ENCODE results near the gene JAZF1.
A peak's percentile ranks its signal among the peaks of the same experiment; 100 is the strongest.

Gene JAZF1

GRCh38 chr7:28106321-28106829 is 74.2 kb downstream of the JAZF1 start:
- peak; percentile 38 for DNase-seq (ENCODE audit: low read depth)

GRCh38 chr7:28105234-28105633 is 75.4 kb downstream of the JAZF1 start:
- DNase-seq (ENCODE audit: low read depth) = no peak

DNA sequence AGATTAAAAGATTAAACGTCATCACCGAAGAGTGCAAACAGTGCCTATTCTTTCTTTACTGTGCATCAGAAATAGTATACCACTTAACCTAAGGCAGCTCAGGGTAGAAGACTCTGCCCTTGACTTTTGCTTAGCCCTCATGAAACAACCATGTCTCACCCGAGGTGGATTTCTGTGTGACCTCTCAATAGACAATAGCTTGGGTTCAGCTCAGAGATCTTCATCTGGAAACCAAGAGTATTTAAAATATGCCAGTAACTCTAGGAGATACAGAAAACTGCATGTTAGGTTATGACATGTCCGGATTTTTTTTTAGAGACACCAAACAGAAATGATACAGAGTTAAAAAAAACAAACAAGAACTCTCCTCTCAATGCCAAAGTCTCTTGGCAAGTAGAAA is 75.8 kb downstream of the JAZF1 start:
- DNase-seq (ENCODE audit: low read depth) = no peak

DNA sequence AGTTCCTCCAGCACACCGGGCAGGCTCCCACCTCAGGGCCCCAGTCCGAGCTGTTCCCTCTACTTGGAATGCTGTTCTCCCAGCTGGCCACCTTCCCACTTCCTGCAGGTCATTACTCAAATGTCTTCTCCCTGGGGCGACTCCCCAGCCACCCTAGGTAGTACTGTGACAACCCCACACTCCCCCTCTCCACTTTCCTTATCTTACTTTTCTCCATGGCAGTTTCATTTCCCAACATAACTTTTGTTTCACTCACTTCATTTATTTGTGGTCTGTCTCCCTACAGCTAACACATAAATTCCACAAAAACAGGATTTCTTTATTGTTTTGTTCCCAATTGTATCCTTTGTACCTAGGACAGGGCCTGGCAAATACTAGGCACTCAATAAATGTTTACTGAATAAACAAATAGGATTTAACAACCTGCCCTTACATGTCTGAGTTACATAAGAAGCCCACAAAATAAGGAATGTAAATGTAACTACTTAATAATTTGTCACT is 76.5 kb downstream of the JAZF1 start:
- DNase-seq (ENCODE audit: low read depth) = no peak

DNA sequence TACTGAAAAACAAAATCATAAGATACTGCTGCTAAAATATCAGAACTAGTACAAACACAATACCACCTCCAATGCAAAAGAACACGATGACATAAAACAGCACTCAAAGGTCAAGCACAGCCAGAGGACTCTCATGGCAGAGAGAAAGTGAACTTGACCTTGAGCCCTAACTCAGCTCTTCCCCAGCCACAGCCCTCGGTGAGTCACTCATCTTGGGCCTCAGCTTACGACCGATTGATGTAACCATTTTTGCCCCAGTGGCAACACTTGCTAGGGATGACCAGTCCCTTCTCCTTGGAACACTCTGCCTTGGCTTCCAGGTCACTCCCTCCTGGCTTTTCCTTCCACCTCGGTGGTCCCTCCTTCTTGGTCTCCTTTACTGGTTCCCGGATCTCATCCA is 77.8 kb downstream of the JAZF1 start:
- peak; percentile 65 for DNase-seq (ENCODE audit: low read depth)

GRCh38 chr7:28096713-28097112 is 83.9 kb downstream of the JAZF1 start:
- peak; percentile 81 for DNase-seq (ENCODE audit: low read depth)

DNA sequence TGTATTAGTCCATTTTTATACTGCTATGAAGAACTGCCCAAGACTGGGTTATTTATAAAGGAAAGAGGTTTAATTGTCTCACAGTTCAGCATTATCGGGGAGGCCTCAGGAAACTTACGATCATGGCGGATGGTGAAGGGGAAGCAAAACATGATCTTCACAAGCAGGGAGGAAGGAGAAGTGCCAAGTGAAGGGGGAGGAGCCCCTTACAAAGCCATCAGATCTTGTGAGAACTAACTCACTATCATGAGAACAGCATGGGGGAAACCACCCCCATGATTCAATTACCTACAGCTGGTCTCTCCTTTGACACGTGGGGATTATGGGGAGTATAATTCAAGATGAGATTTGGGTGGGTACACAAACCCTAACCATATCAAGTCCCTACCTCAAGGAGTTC is 85.4 kb downstream of the JAZF1 start:
- no peak for DNase-seq (ENCODE audit: low read depth)

DNA sequence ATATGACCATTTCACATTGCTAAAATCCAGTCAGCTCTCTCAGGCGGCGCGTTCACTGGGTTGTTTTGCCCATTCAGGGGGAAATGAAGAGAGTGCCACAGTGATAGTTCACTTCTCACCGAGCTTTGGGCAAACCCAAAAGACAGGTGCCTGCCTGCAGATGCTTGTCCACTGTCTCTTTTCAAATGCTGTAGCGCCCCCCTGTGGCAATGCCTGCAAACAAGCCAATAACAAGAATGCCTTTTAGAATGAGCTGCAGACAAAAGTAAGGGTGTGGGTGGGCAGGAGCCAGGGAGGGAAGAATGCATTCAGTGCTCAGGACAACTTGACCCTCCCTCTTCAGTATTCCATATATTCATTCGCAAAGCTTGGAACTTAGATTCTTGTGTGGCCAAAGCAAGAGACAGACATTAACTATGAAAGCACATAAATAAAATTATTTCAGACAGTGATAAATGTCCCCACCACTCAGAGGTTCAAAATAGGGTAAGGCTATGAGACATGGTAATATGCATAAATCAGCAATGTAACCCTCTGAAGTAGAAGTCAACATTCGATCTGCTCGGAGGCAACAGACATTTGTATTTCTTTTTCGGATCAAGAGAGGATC is 86.9 kb downstream of the JAZF1 start:
- peak; percentile 64 for DNase-seq (ENCODE audit: low read depth)

DNA sequence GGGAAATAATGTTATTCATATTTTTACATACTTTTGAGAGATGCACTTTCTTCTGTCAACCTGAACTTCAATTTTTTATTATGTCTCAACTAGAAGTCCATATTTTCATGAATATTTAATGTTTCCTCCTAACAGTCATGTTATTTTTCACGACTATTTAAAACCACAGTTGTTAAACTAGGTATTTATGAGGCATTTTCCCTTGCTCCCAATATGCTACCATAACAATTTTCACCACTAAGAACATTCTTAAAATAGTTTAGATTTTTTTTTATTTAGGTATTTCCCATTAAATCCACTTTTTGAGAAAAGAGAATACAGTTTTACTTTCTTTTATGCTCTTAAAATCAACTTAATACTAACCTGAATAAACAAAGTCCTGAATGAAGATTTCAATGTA is 89.4 kb downstream of the JAZF1 start:
- no peak for DNase-seq (ENCODE audit: low read depth)

DNA sequence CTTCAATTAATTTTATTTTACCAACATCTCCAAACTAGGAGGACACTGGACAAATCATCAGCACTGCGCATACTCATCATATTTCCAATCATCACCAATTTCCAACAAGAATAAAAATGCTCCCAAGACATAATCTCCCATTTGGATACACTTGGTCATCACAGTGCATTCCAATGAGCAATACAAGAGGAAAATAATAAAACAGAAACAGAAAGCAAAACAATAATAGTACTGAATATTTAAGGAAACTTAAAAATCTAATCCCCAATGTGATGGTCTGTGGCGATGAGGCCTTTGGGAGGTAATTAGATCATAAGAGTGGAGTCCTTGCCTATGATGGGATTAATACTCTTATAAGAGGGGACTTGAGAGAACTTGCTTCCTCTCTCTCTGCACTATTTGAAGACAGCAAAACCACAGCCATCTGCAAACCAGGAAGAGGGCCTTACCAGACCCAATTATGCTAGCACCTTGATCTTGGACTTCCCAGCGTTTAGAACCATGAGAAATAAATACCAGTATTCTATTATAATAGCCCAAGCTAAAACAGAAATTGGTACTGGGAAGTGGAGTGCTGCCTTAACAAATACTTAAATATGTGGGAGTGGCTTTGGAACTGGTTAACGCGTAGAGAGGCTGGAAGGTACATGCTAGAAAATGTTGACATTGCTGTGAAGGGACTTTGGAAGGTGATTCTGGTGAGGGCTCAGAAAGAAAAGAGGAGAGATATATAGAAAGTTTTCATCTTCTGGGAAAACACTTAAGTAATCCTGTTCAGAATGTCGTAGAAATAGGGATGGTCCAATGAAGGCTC is 91.5 kb downstream of the JAZF1 start:
- no peak for DNase-seq (ENCODE audit: low read depth)

DNA sequence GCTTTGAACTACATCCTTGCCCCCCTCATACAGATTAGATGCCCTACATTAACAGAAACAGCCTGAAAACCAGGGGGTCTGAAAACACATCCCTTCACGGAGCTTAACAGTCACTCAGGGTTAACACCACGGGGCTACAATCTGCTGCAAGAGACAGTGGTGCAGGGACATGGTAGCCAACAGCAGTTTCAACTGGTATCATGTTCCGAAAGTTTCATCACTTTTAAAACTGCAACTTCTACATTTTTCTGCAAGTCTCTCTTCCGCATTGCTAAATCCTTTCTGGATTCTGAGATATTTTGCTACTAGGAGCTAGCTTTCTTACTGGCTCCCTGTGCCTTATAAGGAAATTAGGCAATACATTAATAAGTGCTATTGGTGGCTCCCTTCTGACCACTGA is 92.6 kb downstream of the JAZF1 start:
- DNase-seq (ENCODE audit: low read depth) = peak; percentile 83

DNA sequence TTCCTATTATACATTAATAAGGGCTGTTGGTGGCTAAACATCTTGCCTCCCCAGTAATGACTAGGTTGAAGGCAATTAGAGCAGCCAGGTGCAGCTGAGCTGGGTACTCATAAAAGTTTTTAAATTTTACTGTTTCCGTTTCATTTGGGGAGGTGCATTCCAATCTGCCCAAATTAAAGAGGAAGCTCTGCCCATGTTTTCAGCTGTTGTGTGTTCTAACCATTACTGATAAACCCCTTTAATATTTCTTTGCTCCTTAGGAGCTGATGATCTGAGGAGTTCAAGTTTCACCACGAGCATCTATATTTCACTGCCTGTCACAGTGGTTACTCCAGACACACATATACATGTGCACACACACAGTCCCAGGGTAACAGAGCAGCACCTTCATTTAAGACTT is 94.4 kb downstream of the JAZF1 start:
- DNase-seq (ENCODE audit: low read depth) = no peak

- peak; percentile 21 for DNase-seq (ENCODE audit: low read depth)
Observed at GRCh38 chr7:28083998-28084985, 96.3 kb downstream of the JAZF1 start.

DNA sequence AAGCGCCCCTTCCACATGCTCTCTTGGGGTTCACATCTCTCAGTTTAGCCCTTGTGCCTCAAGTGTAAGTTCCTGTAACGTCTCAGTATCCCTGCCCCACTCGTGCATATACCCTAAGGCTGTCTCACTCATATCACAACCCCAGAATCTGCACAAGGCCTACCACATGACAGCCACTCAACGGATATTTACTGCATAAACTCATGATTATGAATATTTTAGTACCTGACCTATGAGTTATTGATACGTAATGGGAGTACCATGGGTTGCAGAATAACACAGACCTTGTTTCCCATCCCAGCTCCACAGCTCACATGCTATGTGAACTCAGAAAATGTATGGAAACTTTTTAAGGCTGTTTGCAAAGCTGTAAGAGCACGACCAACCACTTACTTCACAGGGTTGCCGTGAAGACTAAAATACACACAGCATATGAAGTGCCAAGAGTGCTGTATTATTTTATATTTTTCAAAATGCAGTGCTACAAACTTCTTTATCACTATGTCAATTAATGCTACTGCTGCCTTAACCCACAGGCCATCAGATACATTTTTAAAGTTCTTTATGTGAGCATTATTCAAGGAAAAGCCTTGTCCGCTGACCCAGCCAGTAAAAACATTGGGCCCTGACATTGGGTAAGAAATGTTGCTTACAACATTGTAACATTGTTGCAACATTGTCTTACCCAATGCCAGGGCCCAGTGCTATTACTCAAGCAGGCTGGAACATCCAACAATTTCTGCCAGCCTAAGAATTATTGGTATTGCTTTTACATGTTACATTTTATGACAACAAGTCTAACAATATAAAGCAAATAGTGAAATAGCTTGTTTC is 97.2 kb downstream of the JAZF1 start:
- peak; percentile 93 for DNase-seq (ENCODE audit: low read depth)

- no peak for DNase-seq (ENCODE audit: low read depth)
Observed at GRCh38 chr7:28082071-28082470, 98.5 kb downstream of the JAZF1 start.

DNA sequence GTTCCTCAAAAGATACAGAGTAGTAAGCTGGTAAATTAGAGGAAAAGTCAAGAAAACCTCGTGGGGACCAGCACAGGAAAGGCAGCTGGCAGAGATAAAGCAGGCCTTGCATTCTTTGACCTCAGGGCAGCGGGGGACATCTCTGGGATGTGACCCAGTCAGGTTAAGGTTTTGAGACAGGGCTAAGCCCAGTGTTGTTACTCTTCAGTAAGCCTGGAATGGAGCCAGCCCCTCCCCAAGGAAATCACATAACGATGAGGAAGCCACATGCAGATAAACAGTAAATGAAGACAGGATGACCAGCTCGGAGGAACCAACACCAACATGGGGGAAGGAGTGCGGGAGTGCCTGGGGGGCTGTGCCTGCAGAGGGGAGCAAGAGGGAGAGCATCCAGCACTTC is 99.6 kb downstream of the JAZF1 start:
- no peak for DNase-seq (ENCODE audit: low read depth)

DNA sequence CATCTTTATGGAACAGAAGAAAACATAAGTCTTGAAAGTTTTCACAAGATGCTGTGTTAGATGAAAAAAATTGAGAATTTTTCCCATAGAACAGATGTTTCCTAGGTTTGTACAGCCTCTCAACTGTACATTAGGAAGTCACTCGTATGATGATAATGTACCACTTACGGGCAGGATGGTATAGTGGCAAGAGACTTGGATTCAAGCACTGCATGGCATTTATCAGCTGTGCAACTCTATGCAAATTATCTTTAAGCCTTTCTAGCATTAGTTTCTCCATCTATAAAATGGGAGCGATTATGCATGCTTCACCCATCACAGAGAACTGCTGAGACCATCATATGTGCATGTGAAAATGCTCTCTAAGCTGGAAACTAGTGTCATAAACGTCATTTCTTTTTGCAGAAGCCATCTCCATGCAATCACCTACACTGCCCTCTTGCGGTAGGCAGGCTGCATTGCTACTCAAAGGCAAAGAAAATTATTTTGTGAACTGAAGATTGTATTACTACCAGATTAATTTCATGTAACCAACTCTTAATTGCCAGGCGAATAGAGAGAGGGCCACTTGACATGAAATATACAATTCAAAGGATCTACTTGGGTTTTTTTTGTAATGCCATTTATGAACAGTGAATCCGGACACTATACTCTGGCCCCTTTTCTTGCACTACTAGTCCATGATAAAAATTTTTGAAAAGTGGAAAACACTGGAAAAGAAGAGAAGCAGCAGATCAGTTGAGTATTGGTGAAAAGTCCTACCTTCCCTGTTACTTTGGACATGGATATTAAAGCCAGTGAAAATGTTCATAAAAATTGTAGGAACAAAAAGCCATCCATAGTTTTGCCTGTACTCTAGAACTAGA is 102.3 kb downstream of the JAZF1 start:
- peak; percentile 52 for DNase-seq (ENCODE audit: low read depth)

DNA sequence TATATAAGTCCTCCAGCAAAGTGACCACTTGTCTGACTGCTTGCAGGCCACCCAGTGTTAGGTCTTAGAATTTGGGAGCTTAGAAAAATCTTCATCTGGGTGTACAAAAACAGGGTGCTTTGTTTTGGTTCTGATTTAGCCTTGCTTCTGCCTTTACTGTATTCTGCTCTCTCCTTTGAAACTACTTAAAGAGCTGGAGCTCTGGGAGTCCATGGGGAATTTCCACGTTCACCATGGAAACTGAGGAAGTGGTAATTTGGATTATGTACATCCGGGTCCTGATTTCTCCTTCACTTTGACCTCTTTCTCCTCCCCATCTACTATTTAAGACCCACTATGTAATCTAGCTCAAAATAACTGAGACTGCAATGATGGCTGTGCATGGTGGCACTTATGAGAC is 103.0 kb downstream of the JAZF1 start:
- no peak for DNase-seq (ENCODE audit: low read depth)

DNA sequence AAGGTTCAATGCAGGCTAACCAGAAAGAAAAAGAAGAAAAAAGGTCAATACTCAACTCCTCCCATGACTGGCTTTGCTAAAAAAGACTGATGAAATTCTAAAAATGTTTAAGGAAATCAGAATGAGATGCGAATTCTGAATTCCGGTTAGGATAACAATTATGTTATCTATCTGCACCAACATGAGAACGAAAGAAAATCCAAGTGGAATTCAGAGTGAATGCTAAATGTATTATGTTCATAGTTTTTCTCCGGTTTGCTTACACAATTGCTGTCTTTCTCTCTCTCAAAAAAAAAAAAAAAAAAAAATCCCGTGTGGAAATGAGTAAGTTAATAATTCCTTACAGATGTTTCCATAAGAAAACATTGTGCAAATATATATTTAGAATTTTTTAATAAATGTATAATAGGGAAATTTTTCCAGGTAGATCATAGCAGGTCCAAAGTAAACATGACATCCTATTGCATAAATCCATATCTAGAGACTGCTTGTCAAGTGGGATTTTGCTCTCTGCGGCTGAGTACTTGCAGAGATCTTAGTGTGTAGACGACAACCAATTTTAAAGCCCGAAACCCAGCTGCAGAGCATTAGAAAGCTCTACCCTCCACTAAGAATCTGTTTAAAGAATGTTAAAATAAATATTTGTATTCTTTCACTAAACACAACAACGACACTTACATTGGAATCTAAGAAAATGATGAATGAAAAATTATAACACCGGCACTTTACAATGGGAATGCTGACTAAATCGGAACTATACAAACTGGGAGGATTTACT is 104.0 kb downstream of the JAZF1 start:
- DNase-seq (ENCODE audit: low read depth) = peak; percentile 42
